Liver (tissue), 9 donors: Measurements from ENCODE around the gene COL21A1. TPM values are rescaled to one million over a fixed set of nuclear protein-coding genes. Genes with fewer than 3 reads are reported as not detected.

ENCODE experiments used
- DNase-seq: peaks from one replicate; pipeline ENCODE4 v3.0.0-alpha.2; 2017; ENCODE audit warnings: low spot score
- H3K27ac ChIP-seq, 2 donors: one replicate each; pipeline ENCODE4 v1.7.0; 2013; ENCODE audit warnings: inconsistent platforms in 2 of 2, low read length in 2 of 2, control low read depth in 1 of 2, low read depth in 1 of 2, mild to moderate bottlenecking in 1 of 2
- H3K27me3 ChIP-seq, 4 donors: one replicate each; pipeline versions ENCODE4 v1.6.1 to v1.7.0; 2013; ENCODE audit warnings: low read length in 3 of 4, inconsistent platforms in 1 of 4, mild to moderate bottlenecking in 1 of 4, moderate library complexity in 1 of 4; ENCODE audit not compliant: control insufficient read depth in 4 of 4, insufficient read depth in 4 of 4
- H3K36me3 ChIP-seq, 4 donors: one replicate each; pipeline versions ENCODE4 v1.6.1 to v1.7.0; 2013; ENCODE audit warnings: low read length in 3 of 4, mild to moderate bottlenecking in 3 of 4, low read depth in 1 of 4, moderate library complexity in 1 of 4; ENCODE audit not compliant: control insufficient read depth in 4 of 4, insufficient read depth in 3 of 4
- H3K4me1 ChIP-seq, 4 donors: one replicate each; pipeline versions ENCODE4 v1.6.1 to v1.7.0; 2013; ENCODE audit warnings: low read length in 3 of 4, mild to moderate bottlenecking in 3 of 4, moderate library complexity in 1 of 4; ENCODE audit not compliant: control insufficient read depth in 4 of 4, insufficient read depth in 4 of 4
- H3K4me3 ChIP-seq, 3 donors: one replicate each; pipeline versions ENCODE4 v1.6.1 to v1.7.0; 2013; ENCODE audit warnings: low read length in 3 of 3, control low read depth in 1 of 3, low read depth in 1 of 3, mild to moderate bottlenecking in 1 of 3
- H3K9ac ChIP-seq, 2 donors: one replicate each; pipeline ENCODE4 v1.7.0; 2013; ENCODE audit warnings: low read length in 2 of 2, mild to moderate bottlenecking in 2 of 2, moderate library complexity in 2 of 2, control low read depth in 1 of 2, low read depth in 1 of 2
- H3K9me3 ChIP-seq, 4 donors: one replicate each; pipeline versions ENCODE4 v1.6.1 to v1.7.0; 2013; ENCODE audit warnings: low read length in 3 of 4; ENCODE audit not compliant: control insufficient read depth in 4 of 4
- ATF3 ChIP-seq: IDR thresholded peaks from 2 replicates; pipeline ENCODE4 v1.6.1; 2016; ENCODE audit warnings: antibody characterized with exemption
- CTCF ChIP-seq: fragments of 150-350 bp; IDR thresholded peaks from 2 replicates; pipeline ENCODE4 v1.5.1; 2017; ENCODE audit warnings: improper control_type of control experiment, low read depth, low read length; ENCODE audit not compliant: missing input control
- EGR1 ChIP-seq, 2 donors: IDR thresholded peaks; 2 replicates each; pipeline ENCODE4 v1.6.1; 2016 to 2018; ENCODE audit warnings: antibody characterized with exemption in 2 of 2, low read depth in 2 of 2
- FOXA2 ChIP-seq: IDR thresholded peaks from 2 replicates; pipeline ENCODE4 v1.6.1; 2016; ENCODE audit warnings: antibody characterized with exemption
- GABPA ChIP-seq, 2 donors: IDR thresholded peaks in 1 of 2; conservative IDR thresholded peaks in 1 of 2; 2 replicates each; pipeline ENCODE4 v1.6.1; 2016; ENCODE audit warnings: antibody characterized with exemption in 2 of 2, mild to moderate bottlenecking in 1 of 2, moderate library complexity in 1 of 2
- HNF4A ChIP-seq, 2 donors: conservative IDR thresholded peaks; 2 replicates each; pipeline ENCODE4 v1.6.1; 2016; ENCODE audit warnings: antibody characterized with exemption in 2 of 2, mild to moderate bottlenecking in 2 of 2
- HNF4G ChIP-seq: IDR thresholded peaks from 2 replicates; pipeline ENCODE4 v1.6.1; 2016; ENCODE audit warnings: antibody characterized with exemption
- JUND ChIP-seq, 2 donors: IDR thresholded peaks; 2 replicates each; pipeline ENCODE4 v1.6.1; 2016; ENCODE audit warnings: antibody characterized with exemption in 2 of 2
- NR2F2 ChIP-seq: IDR thresholded peaks from 2 replicates; pipeline ENCODE4 v1.6.1; 2016; ENCODE audit warnings: antibody characterized with exemption
- RAD21 ChIP-seq, 2 donors: IDR thresholded peaks; 2 replicates each; pipeline ENCODE4 v1.6.1; 2016; ENCODE audit warnings: antibody characterized with exemption in 2 of 2, mild to moderate bottlenecking in 2 of 2
- REST ChIP-seq: IDR thresholded peaks from 2 replicates; pipeline ENCODE4 v1.6.1; 2016; ENCODE audit warnings: antibody characterized with exemption, mild to moderate bottlenecking
- RXRA ChIP-seq, 2 donors: IDR thresholded peaks; 2 replicates each; pipeline ENCODE4 v1.6.1; 2017 to 2018; ENCODE audit warnings: antibody characterized with exemption in 2 of 2, mild to moderate bottlenecking in 1 of 2
- TAF1 ChIP-seq: conservative IDR thresholded peaks from 2 replicates; pipeline ENCODE4 v1.6.1; 2016; ENCODE audit warnings: antibody characterized with exemption, mild to moderate bottlenecking
- YY1 ChIP-seq: IDR thresholded peaks from 2 replicates; pipeline ENCODE4 v1.6.1; 2016; ENCODE audit warnings: antibody characterized with exemption, mild to moderate bottlenecking
- WGBS: extraction: QIAGEN DNeasy Blood & Tissue Kit; methylation state at CpG from one replicate; pipeline ENCODE4 v1.1.7; 2013; 5-methylcytosine and 5-hydroxymethylcytosine counted together
- polyA plus RNA-seq, 2 donors: library from polyadenylated mRNA; stranded (reverse) in 1 of 2; unstranded in 1 of 2; fragments of 200-250 nt in 1 of 2; fragments of >200 nt in 1 of 2; fragmentation: Nextera tagmentation in 1 of 2; extraction: Ambion mirVana in 1 of 2; gene quantifications; one replicate each; pipeline versions ENCODE4 v1.2.1 to v1.2.3, GENCODE V29; 2013 to 2015
- total RNA-seq, 2 donors: library from RNA; depleted of rRNA; stranded (reverse); fragments of >200 nt; gene quantifications; one replicate each; pipeline ENCODE4 v1.2.3, GENCODE V29; 2014
- donor health status: healthy.
- donor health status: healthy.
- donor health status: healthy.
- donor health status: healthy.
- donor health status: healthy.

The COL21A1 gene
- total and polyA plus RNA-seq, 4 donors: 0.48 to 1.3 (median 0.52) TPM

- H3K4me3 ChIP-seq: no peak overlapping the region
- DNase-seq: no peak
- peaks cover 0 to 7% (median 0%) of the 10 kb centered on the region in 4 donors for H3K27me3 ChIP-seq
- WGBS: 35% methylated on average over 2 of the region's 2 CpGs
- no peaks in the 10 kb centered on the region for H3K36me3 ChIP-seq
- H3K9me3 ChIP-seq: no peaks in the 10 kb centered on the region
- TF ChIP-seq FOXA2 (no peak), JUND (IDR thresholded peaks at IDR 0.05) (no peak), GABPA (IDR thresholded peaks at IDR 0.05 in 1 of 2, conservative IDR thresholded peaks at IDR 0.05 in 1 of 2) (no peak), YY1 (no peak), RAD21 (IDR thresholded peaks at IDR 0.05) (no peak), NR2F2 (no peak), CTCF (no peak), EGR1 (IDR thresholded peaks at IDR 0.05; ENCODE audit: low read depth in 2 of 2) (no peak)
- no peak overlapping the region for H3K27ac ChIP-seq
- H3K9ac ChIP-seq: no peak overlapping the region
- H3K4me1 ChIP-seq: peaks cover 0 to 25% (median 11%) of the 10 kb centered on the region in 4 donors
These were observed 1.5 kb downstream of the COL21A1 start for GRCh38 chr6:56245903-56246351.

GRCh38 chr6:56244528-56245253 lies 2.7 kb downstream of the COL21A1 start:
- DNase-seq: no peak
- peaks cover 0 to 25% (median 11%) of the 10 kb centered on the region in 4 donors for H3K4me1 ChIP-seq
- WGBS: 95% methylated on average over 3 of the region's 3 CpGs
- no peak overlapping the region for H3K4me3 ChIP-seq
- no peaks in the 10 kb centered on the region for H3K36me3 ChIP-seq
- no peak overlapping the region for H3K9ac ChIP-seq
- peaks cover 0 to 7% (median 0%) of the 10 kb centered on the region in 4 donors for H3K27me3 ChIP-seq
- TF ChIP-seq JUND (IDR thresholded peaks at IDR 0.05): no peak
- TF ChIP-seq HNF4G: no peak
- TF ChIP-seq HNF4A (conservative IDR thresholded peaks at IDR 0.05): no peak
- no peak for TF ChIP-seq ATF3
- no peak for TF ChIP-seq REST
- TF ChIP-seq RAD21 (IDR thresholded peaks at IDR 0.05): no peak
- no peak for TF ChIP-seq RXRA (IDR thresholded peaks at IDR 0.05)
- no peak for TF ChIP-seq TAF1
- no peaks in the 10 kb centered on the region for H3K9me3 ChIP-seq
- no peak overlapping the region for H3K27ac ChIP-seq
